ENCODE measurements around the gene TTK.
A peak's percentile ranks its signal among the peaks of the same experiment; 100 is the strongest.

Gene TTK

GRCh38 chr6:80004173-80005072, at the start of gene TTK:
Gene TTK (plus strand): TSS chr6:80004649. CDS start chr6:80005844, 1,195 bp downstream.
- TF ChIP-seq, protein P1, sequence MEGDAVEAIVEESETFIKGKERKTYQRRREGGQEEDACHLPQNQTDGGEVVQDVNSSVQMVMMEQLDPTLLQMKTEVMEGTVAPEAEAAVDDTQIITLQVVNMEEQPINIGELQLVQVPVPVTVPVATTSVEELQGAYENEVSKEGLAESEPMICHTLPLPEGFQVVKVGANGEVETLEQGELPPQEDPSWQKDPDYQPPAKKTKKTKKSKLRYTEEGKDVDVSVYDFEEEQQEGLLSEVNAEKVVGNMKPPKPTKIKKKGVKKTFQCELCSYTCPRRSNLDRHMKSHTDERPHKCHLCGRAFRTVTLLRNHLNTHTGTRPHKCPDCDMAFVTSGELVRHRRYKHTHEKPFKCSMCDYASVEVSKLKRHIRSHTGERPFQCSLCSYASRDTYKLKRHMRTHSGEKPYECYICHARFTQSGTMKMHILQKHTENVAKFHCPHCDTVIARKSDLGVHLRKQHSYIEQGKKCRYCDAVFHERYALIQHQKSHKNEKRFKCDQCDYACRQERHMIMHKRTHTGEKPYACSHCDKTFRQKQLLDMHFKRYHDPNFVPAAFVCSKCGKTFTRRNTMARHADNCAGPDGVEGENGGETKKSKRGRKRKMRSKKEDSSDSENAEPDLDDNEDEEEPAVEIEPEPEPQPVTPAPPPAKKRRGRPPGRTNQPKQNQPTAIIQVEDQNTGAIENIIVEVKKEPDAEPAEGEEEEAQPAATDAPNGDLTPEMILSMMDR (IDR thresholded peaks at IDR 0.05; ENCODE audit: low read length, missing control alignments), result no peak
- H3K4me3 ChIP-seq (replicated peaks; ENCODE audit: low read depth, low read length), result peak within 1 kb of the TSS; percentile 87
- DNase-seq (ENCODE audit: low read depth), result peak; percentile 96

DNA sequence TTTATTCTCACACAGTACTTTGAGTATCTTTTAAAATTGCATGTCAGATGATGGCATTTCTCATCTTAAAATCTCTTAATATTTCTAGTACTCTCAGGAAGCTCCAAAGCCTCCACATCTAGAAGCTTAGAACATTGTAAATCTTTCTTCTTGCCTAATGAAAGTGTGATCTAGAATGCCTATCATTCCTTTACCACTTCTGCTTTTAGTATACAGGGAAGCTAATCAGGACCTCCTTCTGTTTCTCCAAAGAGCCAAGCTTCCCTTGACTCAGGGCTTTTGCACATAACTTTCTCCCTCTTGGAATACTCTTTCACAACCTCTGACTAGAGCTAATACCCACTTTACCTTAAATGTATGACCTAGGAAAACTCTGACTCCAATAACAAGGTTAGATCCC, 49.6 kb upstream of the TTK start:
- TF ChIP-seq, protein P1 (IDR thresholded peaks at IDR 0.05; ENCODE audit: low read length, missing control alignments), result no peak
- H3K4me3 ChIP-seq (replicated peaks; ENCODE audit: low read depth, low read length), result no peak overlapping the region

DNA sequence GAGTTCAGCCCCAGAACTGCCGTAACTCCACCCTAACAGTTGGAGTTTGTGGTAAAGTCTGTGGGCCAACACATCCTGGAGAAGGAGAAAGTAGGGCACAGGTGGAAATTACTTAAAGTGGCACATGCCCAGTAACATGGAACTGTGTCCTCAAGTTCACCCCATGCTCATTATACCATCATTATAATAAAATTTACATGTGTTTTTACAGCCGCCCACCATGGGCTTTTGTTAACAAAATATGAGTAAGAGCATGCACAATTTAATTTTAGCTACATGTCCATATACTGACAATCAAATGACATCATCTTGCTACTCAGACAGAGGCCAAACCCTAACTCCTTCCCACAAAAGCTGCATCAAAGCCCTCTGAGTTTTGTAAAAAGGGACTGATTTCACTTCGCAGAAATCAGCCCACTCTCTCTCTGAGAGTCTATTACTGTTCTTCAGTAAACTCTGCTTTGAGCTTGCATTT, 39.8 kb upstream of the TTK start:
- TF ChIP-seq, protein P1 (IDR thresholded peaks at IDR 0.05; ENCODE audit: low read length, missing control alignments), result no peak
- no peak for DNase-seq (ENCODE audit: low read depth)
- H3K4me3 ChIP-seq (replicated peaks; ENCODE audit: low read depth, low read length), result no peak overlapping the region

More for the DNA sequence above, 49.6 kb upstream of the TTK start:
- no peak for DNase-seq (ENCODE audit: low read depth)

- TF ChIP-seq, protein P1 (IDR thresholded peaks at IDR 0.05; ENCODE audit: low read length, missing control alignments), result no peak
- no peak overlapping the region for H3K4me3 ChIP-seq (replicated peaks; ENCODE audit: low read depth, low read length)
- DNase-seq (ENCODE audit: low read depth), result no peak
Measured at GRCh38 chr6:79967178-79967577, 37.3 kb upstream of the TTK start.

DNA sequence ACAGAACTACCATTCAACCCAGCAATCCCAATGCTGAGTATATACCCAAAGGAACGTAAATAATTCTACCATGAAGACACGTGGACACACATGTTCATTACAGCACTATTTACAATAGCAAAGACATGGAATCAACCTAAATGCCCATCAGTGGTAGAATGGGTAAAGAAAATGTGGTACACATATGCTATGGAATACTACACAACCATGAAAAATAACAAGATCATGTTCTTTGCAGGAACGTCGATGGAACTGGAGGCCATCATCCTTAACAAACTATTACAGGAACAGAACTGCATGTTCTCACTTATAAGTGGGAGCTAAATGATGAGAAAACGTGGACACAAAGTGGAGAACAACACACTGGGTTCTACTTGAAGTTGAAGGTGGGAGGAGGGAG, 34.7 kb upstream of the TTK start:
- no peak overlapping the region for H3K4me3 ChIP-seq (replicated peaks; ENCODE audit: low read depth, low read length)
- TF ChIP-seq, protein P1 (IDR thresholded peaks at IDR 0.05; ENCODE audit: low read length, missing control alignments), result no peak
- no peak for DNase-seq (ENCODE audit: low read depth)

DNA sequence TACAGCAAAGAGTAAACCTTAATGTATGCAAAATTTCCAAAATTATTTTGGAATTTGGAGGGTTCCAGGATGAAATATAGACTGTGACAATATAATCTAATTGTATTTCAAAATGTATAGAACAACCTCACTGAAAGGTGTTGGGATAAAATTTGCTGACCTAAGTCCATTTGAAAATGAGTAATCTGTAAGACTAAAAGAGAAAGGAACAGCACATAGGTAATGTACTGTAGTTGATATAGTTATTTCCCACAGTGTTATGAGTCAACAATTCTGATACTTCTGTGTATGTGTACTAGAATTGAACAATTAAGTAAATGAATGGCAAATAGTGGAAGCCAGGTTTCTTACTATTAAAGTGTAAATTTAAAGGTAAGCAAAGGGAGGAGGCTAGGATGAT, 33.3 kb upstream of the TTK start:
- no peak for DNase-seq (ENCODE audit: low read depth)
- TF ChIP-seq, protein P1 (IDR thresholded peaks at IDR 0.05; ENCODE audit: low read length, missing control alignments), result no peak
- no peak overlapping the region for H3K4me3 ChIP-seq (replicated peaks; ENCODE audit: low read depth, low read length)
